ENCODE data around the gene PLCXD3. TPM values are rescaled to one million over a fixed set of nuclear protein-coding genes. Genes with fewer than 3 reads are reported as not detected.
A peak's percentile ranks its signal among the peaks of the same experiment; 100 is the strongest.

Gene PLCXD3
- total RNA-seq, 1 experiment from 2014 or later: 0.04 TPM

DNA sequence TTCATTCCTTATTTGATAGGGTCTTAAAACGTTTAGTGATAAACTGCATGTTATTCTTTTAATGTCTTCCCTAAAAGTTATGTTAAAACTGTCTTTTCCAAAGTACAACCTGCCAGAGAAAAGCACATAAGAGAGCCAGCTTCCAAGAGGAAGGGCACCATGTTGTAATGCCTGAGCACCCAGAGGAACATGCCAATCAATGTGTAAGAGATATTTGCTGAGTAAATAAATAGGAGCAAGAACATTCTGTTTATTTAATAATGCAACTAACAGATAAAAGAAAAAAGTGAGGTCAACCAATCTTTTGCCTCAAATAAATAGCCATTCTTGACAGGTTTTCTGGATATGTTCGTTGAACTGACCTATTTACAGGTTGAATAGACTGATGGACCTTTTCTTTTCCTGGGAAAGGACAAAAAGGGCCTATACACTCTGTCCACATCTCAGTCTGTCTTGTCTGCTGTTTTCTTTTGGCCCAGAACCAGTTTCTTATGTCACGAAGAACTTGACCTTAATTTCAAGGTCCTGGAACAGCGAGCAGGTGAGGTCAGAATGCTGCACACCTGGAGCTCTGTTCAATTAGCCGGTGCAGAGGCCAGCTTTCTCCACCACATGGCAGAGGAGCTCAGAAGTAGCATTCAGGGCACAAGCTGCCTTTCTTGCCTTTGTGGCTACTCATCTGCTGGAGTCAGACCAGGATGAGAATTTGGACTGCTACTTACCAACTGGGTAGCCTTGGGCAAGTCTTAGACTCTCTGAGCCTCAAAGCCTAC lies 77.7 kb downstream of the PLCXD3 start (continued):
- TF ChIP-seq, protein P1, sequence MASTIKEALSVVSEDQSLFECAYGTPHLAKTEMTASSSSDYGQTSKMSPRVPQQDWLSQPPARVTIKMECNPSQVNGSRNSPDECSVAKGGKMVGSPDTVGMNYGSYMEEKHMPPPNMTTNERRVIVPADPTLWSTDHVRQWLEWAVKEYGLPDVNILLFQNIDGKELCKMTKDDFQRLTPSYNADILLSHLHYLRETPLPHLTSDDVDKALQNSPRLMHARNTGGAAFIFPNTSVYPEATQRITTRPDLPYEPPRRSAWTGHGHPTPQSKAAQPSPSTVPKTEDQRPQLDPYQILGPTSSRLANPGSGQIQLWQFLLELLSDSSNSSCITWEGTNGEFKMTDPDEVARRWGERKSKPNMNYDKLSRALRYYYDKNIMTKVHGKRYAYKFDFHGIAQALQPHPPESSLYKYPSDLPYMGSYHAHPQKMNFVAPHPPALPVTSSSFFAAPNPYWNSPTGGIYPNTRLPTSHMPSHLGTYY (CRISPR knock-in tag; IDR thresholded peaks at IDR 0.05): no peak
- TF ChIP-seq SOX15 (CRISPR knock-in tag; IDR thresholded peaks at IDR 0.05) (no peak), SMAD4 (CRISPR knock-in tag; IDR thresholded peaks at IDR 0.05) (no peak), NFYB (CRISPR knock-in tag; conservative IDR thresholded peaks at IDR 0.05; ENCODE audit: low read depth) (no peak), AFF4 (CRISPR knock-in tag; IDR thresholded peaks at IDR 0.05; ENCODE audit: borderline replicate concordance) (no peak)
- TF ChIP-seq, protein P2, sequence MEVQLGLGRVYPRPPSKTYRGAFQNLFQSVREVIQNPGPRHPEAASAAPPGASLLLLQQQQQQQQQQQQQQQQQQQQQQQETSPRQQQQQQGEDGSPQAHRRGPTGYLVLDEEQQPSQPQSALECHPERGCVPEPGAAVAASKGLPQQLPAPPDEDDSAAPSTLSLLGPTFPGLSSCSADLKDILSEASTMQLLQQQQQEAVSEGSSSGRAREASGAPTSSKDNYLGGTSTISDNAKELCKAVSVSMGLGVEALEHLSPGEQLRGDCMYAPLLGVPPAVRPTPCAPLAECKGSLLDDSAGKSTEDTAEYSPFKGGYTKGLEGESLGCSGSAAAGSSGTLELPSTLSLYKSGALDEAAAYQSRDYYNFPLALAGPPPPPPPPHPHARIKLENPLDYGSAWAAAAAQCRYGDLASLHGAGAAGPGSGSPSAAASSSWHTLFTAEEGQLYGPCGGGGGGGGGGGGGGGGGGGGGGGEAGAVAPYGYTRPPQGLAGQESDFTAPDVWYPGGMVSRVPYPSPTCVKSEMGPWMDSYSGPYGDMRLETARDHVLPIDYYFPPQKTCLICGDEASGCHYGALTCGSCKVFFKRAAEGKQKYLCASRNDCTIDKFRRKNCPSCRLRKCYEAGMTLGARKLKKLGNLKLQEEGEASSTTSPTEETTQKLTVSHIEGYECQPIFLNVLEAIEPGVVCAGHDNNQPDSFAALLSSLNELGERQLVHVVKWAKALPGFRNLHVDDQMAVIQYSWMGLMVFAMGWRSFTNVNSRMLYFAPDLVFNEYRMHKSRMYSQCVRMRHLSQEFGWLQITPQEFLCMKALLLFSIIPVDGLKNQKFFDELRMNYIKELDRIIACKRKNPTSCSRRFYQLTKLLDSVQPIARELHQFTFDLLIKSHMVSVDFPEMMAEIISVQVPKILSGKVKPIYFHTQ (CRISPR knock-in tag; IDR thresholded peaks at IDR 0.05): no peak

DNA sequence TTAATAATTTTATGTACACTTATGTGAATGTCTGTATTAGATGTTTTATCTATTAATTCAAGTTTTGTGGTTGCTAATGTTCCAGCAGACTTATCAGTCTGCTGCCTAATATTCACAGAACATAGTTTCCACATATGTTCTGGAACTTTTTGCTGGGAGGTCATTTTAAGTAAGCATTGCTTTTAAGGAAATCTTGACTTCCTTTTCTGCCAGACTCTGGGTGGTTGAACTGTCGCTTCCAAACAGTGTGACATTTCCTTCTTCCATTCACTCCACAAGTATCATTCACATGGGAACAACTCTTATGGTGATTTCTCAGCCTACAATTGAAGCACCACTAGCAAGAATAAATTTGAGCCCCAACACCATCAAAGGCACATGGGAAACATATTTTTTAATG lies 82.9 kb downstream of the PLCXD3 start:
- ChIA-PET POLR2A (no interaction called here), CTCF (interaction anchor here (0.7 kb wide), 1 partner anchor 10 kb away, joined by 3 read pairs; no protein-coding TSS in a partner anchor)
- DNase-seq (ENCODE audit: low spot score) (no peak), ATAC-seq (peak; percentile 41)
- Mint-ChIP-seq H3K9me3 (no peaks in the 10 kb centered on the region), H3K4me1 (peaks cover 25% of the 10 kb centered on the region), H3K36me3 (no peaks in the 10 kb centered on the region; the same call in 1 of the 2 replicates), H3K27me3 (ENCODE audit: low read depth) (no peaks in the 10 kb centered on the region), H3K4me3 (no peak overlapping the region), H3K27ac (no peak overlapping the region)
- TF ChIP-seq, protein P2 (CRISPR knock-in tag; IDR thresholded peaks at IDR 0.05): no peak
- no peak for TF ChIP-seq CREM (CRISPR knock-in tag; IDR thresholded peaks at IDR 0.05)
- no peak for TF ChIP-seq NR1H2 (CRISPR knock-in tag; IDR thresholded peaks at IDR 0.05)
- TF ChIP-seq ELF4 (CRISPR knock-in tag; IDR thresholded peaks at IDR 0.05; ENCODE audit: low read depth): no peak
- TF ChIP-seq ZNF416 (CRISPR knock-in tag; IDR thresholded peaks at IDR 0.05): no peak
- no peak for TF ChIP-seq SP1 (CRISPR knock-in tag; conservative IDR thresholded peaks at IDR 0.05)

DNA sequence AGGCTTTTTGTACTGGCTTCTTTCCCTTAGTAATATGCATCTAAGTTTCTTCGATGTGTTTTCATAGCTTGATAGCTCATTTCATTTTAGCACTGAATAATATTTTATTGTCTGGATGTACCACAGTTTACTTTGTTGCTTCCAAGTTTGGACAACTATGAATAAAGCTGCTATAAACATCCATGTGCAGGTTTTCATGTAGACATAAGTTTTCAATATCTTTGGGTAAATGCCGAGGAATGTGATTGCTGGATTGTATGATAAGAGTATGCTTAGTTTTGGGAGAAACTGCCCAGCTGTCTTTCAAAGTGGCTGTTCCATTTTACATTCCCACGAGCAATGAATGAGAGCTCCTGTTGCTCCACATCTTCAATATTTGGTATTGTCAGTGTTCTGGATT lies 84.7 kb downstream of the PLCXD3 start:
- H3K4me3 Mint-ChIP-seq: no peak overlapping the region
- ATAC-seq (no peak), DNase-seq (ENCODE audit: low spot score) (no peak)
- no peaks in the 10 kb centered on the region for H3K27me3 Mint-ChIP-seq (ENCODE audit: low read depth)
- POLR2A ChIA-PET: no interaction called here
- CTCF ChIA-PET: interaction anchor here (0.7 to 0.8 kb wide), 2 partner anchors 39 to 84 kb away, joined by 3 to 4 read pairs; no protein-coding TSS in a partner anchor
- TF ChIP-seq E2F5 (CRISPR knock-in tag; IDR thresholded peaks at IDR 0.05) (no peak), FOXK1 (CRISPR knock-in tag; IDR thresholded peaks at IDR 0.05) (no peak), PRRX2 (CRISPR knock-in tag; IDR thresholded peaks at IDR 0.05) (no peak), JAZF1 (CRISPR knock-in tag; IDR thresholded peaks at IDR 0.05) (no peak)
- TF ChIP-seq, protein P3, sequence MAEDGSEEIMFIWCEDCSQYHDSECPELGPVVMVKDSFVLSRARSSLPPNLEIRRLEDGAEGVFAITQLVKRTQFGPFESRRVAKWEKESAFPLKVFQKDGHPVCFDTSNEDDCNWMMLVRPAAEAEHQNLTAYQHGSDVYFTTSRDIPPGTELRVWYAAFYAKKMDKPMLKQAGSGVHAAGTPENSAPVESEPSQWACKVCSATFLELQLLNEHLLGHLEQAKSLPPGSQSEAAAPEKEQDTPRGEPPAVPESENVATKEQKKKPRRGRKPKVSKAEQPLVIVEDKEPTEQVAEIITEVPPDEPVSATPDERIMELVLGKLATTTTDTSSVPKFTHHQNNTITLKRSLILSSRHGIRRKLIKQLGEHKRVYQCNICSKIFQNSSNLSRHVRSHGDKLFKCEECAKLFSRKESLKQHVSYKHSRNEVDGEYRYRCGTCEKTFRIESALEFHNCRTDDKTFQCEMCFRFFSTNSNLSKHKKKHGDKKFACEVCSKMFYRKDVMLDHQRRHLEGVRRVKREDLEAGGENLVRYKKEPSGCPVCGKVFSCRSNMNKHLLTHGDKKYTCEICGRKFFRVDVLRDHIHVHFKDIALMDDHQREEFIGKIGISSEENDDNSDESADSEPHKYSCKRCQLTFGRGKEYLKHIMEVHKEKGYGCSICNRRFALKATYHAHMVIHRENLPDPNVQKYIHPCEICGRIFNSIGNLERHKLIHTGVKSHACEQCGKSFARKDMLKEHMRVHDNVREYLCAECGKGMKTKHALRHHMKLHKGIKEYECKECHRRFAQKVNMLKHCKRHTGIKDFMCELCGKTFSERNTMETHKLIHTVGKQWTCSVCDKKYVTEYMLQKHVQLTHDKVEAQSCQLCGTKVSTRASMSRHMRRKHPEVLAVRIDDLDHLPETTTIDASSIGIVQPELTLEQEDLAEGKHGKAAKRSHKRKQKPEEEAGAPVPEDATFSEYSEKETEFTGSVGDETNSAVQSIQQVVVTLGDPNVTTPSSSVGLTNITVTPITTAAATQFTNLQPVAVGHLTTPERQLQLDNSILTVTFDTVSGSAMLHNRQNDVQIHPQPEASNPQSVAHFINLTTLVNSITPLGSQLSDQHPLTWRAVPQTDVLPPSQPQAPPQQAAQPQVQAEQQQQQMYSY (CRISPR knock-in tag; IDR thresholded peaks at IDR 0.05): no peak
- H3K27ac Mint-ChIP-seq: no peak overlapping the region
- peaks cover 25% of the 10 kb centered on the region for H3K4me1 Mint-ChIP-seq
- no peaks in the 10 kb centered on the region for H3K9me3 Mint-ChIP-seq
- no peaks in the 10 kb centered on the region; the same call in 1 of the 2 replicates for H3K36me3 Mint-ChIP-seq

Data from WTC11 (cell line).